ENCODE measurements around the gene KRT24. TPM values are rescaled to one million over a fixed set of nuclear protein-coding genes. Genes with fewer than 3 reads are reported as not detected.
A peak's percentile ranks its signal among the peaks of the same experiment; 100 is the strongest.

KRT24 gene
- total and polyA plus RNA-seq, 4 donors = 0.25 TPM; not detected in 3

DNA sequence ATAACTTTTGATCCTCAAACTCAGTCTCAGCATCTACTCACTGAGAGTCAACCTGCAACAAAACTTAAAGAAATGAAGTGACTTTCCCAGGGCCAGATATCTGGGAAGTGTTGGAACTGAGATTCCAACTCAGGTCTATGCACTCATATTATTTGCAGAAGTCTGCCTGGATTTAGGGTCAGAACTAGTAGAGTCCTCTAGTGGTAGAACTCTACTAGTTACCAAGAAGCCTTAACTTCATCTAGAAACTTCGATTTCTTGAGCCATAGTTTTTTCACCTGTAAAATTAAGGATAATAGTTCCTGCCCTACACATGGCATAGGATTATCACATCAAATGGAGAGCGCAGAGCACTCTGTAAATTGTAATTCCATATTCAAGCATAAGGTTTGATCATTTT lies 23.4 kb upstream of the KRT24 start:
- no peaks in the 10 kb centered on the region for H3K27me3 ChIP-seq (ENCODE audit: control insufficient read depth in 1 of 2, insufficient read depth in 2 of 2, low read length in 1 of 2)
- H3K27ac ChIP-seq (ENCODE audit: low read depth in 1 of 2, low read length in 2 of 2) = no peak overlapping the region
- 48 to 55% methylated on average over 2 of the region's 2 CpGs for WGBS, 2 donors
- no peak overlapping the region for H3K4me3 ChIP-seq (ENCODE audit: low read length in 2 of 2)
- H3K36me3 ChIP-seq (ENCODE audit: control insufficient read depth in 1 of 2, insufficient read depth in 2 of 2, low read length in 1 of 2) = no peaks in the 10 kb centered on the region
- intact Hi-C loops (cut with DNase I) = no loop called here
- no peak for DNase-seq
- no peaks in the 10 kb centered on the region for H3K9me3 ChIP-seq (ENCODE audit: control insufficient read depth, low read length)
- ATAC-seq (ENCODE audit: low FRiP score) = no peak
- H3K4me1 ChIP-seq (ENCODE audit: control insufficient read depth in 1 of 2, insufficient read depth in 2 of 2, low read length in 2 of 2) = no peaks in the 10 kb centered on the region

DNA sequence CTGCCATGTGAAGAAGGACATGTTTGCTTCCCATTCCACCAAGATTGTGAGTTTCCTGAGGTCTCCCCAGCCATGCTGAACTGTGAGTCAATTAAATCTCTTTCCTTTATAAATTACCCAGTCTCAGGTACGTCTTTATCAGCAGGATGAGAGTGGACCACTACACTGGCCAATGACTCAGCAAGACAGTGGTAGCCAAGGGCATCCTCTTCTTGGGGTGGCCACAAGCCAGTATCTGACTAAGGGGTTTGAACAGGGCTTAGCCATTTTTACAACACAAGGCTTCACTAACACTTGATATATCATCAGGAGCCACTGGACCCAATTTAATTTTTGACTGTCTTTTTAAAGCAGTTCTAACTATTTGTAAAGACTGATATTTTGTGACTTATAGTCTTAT lies 21.1 kb upstream of the KRT24 start:
- WGBS, 2 donors = 57 to 69% methylated on average over 1 of the region's 1 CpG
- H3K27ac ChIP-seq (ENCODE audit: low read depth in 1 of 2, low read length in 2 of 2) = no peak overlapping the region
- intact Hi-C loops (cut with DNase I) = no loop called here

DNA sequence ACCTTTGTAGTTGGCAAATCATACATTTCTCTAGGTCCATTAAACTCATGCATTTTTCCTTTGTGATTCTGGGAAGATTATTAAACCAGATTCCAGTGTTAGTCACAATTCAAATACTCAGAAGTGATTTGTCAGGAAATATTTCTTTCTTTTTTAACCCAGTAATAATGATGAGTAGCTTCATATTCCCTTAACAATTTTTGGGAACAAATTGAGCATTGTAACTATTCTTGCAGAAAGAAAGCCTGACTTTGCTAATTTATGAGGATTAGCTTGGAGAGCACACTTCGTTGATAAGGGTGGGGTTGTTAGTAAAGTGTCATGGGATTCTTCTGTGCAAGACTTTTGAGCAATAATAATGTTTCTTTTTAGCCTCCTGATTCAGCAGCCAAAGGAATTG lies 18.7 kb upstream of the KRT24 start:
- DNase-seq (no peak), ATAC-seq (ENCODE audit: low FRiP score) (peak; percentile 72)
- H3K4me1 ChIP-seq (ENCODE audit: control insufficient read depth in 1 of 2, insufficient read depth in 2 of 2, low read length in 2 of 2) = no peaks in the 10 kb centered on the region
- no peaks in the 10 kb centered on the region for H3K36me3 ChIP-seq (ENCODE audit: control insufficient read depth in 1 of 2, insufficient read depth in 2 of 2, low read length in 1 of 2)
- intact Hi-C loops (cut with DNase I) = no loop called here
- no peaks in the 10 kb centered on the region for H3K9me3 ChIP-seq (ENCODE audit: control insufficient read depth, low read length)
- WGBS, 2 donors = 62 to 76% methylated on average over 1 of the region's 1 CpG
- peaks cover 0 to 1% of the 10 kb centered on the region in 2 donors for H3K27me3 ChIP-seq (ENCODE audit: control insufficient read depth in 1 of 2, insufficient read depth in 2 of 2, low read length in 1 of 2)
- H3K27ac ChIP-seq (ENCODE audit: low read depth in 1 of 2, low read length in 2 of 2) = no peak overlapping the region
- no peak overlapping the region for H3K4me3 ChIP-seq (ENCODE audit: low read length in 2 of 2)

More for the DNA sequence above, 21.1 kb upstream of the KRT24 start:
- Histone ChIP-seq H3K27me3 (ENCODE audit: control insufficient read depth in 1 of 2, insufficient read depth in 2 of 2, low read length in 1 of 2) (peaks cover 0 to 1% of the 10 kb centered on the region in 2 donors), H3K9me3 (ENCODE audit: control insufficient read depth, low read length) (no peaks in the 10 kb centered on the region), H3K4me3 (ENCODE audit: low read length in 2 of 2) (no peak overlapping the region), H3K36me3 (ENCODE audit: control insufficient read depth in 1 of 2, insufficient read depth in 2 of 2, low read length in 1 of 2) (no peaks in the 10 kb centered on the region), H3K4me1 (ENCODE audit: control insufficient read depth in 1 of 2, insufficient read depth in 2 of 2, low read length in 2 of 2) (no peaks in the 10 kb centered on the region)
- DNase-seq (no peak), ATAC-seq (ENCODE audit: low FRiP score) (no peak)

DNA sequence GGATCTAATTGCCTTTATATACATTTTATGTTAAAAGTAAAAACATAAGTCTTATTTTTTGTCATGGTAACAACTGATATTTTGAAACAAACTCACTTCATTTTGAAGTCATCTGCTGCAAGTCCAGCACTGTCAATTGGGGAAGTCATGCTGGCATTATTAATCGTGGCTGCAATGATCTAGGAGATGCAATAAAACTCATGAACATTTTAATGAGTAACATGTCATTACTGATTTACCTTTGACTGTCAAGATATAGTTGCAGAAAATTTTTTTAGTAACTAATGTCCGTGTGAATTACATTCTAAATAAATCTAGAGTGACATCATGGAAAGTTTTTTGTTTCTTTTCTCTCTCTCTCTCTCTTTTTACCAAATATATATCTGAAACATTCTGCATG lies 17.3 kb upstream of the KRT24 start:
- H3K4me3 ChIP-seq (ENCODE audit: low read length in 2 of 2) = no peak overlapping the region
- no peak overlapping the region for H3K27ac ChIP-seq (ENCODE audit: low read depth in 1 of 2, low read length in 2 of 2)
- 44 to 49% methylated on average over 2 of the region's 2 CpGs for WGBS, 2 donors
- no peak for ATAC-seq (ENCODE audit: low FRiP score)
- H3K9me3 ChIP-seq (ENCODE audit: control insufficient read depth, low read length) = no peaks in the 10 kb centered on the region
- no peaks in the 10 kb centered on the region for H3K4me1 ChIP-seq (ENCODE audit: control insufficient read depth in 1 of 2, insufficient read depth in 2 of 2, low read length in 2 of 2)
- H3K27me3 ChIP-seq (ENCODE audit: control insufficient read depth in 1 of 2, insufficient read depth in 2 of 2, low read length in 1 of 2) = peaks cover 0 to 1% of the 10 kb centered on the region in 2 donors
- DNase-seq = no peak
- H3K36me3 ChIP-seq (ENCODE audit: control insufficient read depth in 1 of 2, insufficient read depth in 2 of 2, low read length in 1 of 2) = no peaks in the 10 kb centered on the region
- intact Hi-C loops (cut with DNase I) = no loop called here

DNA sequence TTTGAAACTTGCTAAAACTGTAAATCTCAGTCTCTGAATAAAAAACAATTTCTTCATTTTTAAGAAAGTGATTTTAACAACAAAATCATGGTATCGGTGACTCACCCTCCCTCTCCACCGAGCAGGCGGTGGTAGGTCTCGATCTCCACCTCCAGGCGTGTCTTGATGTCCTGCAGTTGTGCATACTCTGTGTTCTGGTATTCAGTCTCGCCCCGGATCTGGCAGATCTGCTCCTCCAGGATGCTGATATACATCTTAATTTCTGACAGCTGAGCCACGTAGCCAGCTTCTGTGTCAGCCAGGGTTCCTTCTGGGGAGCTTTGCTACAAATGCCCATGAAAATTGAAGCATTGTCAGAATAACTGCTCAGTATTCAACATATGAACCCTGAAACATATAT lies 15.4 kb upstream of the KRT24 start:
- WGBS, 2 donors = 49 to 62% methylated on average over 8 of the region's 8 CpGs
- no peak for ATAC-seq (ENCODE audit: low FRiP score)
- intact Hi-C loops (cut with DNase I) = loop anchor here in 1 of 2 donors (2.0 kb wide), 1 partner anchor 34 kb away; no protein-coding TSS in a partner anchor

DNA sequence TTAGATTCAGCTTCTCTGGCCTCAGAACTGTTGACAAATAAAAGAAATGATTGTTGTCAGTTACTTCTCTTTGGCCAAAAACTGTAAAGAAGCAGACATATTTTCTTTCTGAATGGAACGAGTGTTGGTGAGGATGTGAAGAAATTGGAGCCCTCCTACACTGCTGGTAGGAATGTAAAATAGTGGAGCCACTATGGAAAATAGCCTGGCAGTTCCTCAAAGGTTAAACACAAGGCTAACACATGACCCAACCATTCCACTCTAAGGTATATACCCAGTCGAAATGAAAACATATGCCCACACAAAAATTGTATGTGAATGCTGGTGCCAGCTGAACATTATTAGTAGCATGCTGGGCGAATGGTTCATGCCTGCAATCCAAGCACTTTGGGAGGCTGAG lies 14.2 kb upstream of the KRT24 start:
- H3K27me3 ChIP-seq (ENCODE audit: control insufficient read depth in 1 of 2, insufficient read depth in 2 of 2, low read length in 1 of 2) = peaks cover 0 to 1% of the 10 kb centered on the region in 2 donors
- H3K36me3 ChIP-seq (ENCODE audit: control insufficient read depth in 1 of 2, insufficient read depth in 2 of 2, low read length in 1 of 2) = no peaks in the 10 kb centered on the region
- intact Hi-C loops (cut with DNase I) = loop anchor here in 1 of 2 donors (2.0 kb wide), 1 partner anchor 33 kb away; no protein-coding TSS in a partner anchor
- DNase-seq (no peak), ATAC-seq (ENCODE audit: low FRiP score) (no peak)
- peaks cover 0 to 1% of the 10 kb centered on the region in 2 donors for H3K4me1 ChIP-seq (ENCODE audit: control insufficient read depth in 1 of 2, insufficient read depth in 2 of 2, low read length in 2 of 2)
- H3K4me3 ChIP-seq (ENCODE audit: low read length in 2 of 2) = no peak overlapping the region
- no peaks in the 10 kb centered on the region for H3K9me3 ChIP-seq (ENCODE audit: control insufficient read depth, low read length)
- WGBS, 2 donors = 48 to 55% methylated on average over 3 of the region's 3 CpGs
- H3K27ac ChIP-seq (ENCODE audit: low read depth in 1 of 2, low read length in 2 of 2) = no peak overlapping the region

More for the DNA sequence above, 15.4 kb upstream of the KRT24 start:
- H3K9me3 ChIP-seq (ENCODE audit: control insufficient read depth, low read length) = no peaks in the 10 kb centered on the region
- no peak for DNase-seq
- H3K27me3 ChIP-seq (ENCODE audit: control insufficient read depth in 1 of 2, insufficient read depth in 2 of 2, low read length in 1 of 2) = peaks cover 0 to 1% of the 10 kb centered on the region in 2 donors
- H3K4me1 ChIP-seq (ENCODE audit: control insufficient read depth in 1 of 2, insufficient read depth in 2 of 2, low read length in 2 of 2) = peaks cover 0 to 1% of the 10 kb centered on the region in 2 donors
- H3K27ac ChIP-seq (ENCODE audit: low read depth in 1 of 2, low read length in 2 of 2) = no peak overlapping the region
- H3K36me3 ChIP-seq (ENCODE audit: control insufficient read depth in 1 of 2, insufficient read depth in 2 of 2, low read length in 1 of 2) = no peaks in the 10 kb centered on the region
- no peak overlapping the region for H3K4me3 ChIP-seq (ENCODE audit: low read length in 2 of 2)

DNA sequence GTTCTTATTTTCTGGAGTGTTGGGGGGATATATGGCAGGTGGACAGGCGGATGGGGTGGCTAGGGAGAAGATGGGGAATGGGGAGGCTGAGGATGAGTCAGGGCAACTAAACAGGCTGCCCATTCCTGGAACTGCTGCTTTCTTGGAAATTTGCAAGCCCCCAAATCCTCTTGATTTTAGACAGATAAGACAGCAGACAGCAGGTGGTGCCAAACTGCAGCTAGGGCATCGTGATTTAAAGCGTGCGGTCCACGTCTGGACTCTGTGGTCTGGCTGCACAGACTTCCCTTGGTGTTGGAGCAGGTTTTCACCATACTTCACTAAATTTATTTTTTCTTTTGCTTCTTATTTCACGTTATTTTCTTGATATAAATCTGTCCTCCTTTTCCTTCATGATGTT lies 10.9 kb upstream of the KRT24 start:
- WGBS, 2 donors = 51 to 56% methylated on average over 6 of the region's 6 CpGs
- H3K9me3 ChIP-seq (ENCODE audit: control insufficient read depth, low read length) = no peaks in the 10 kb centered on the region
- intact Hi-C loops (cut with DNase I) = no loop called here
- no peaks in the 10 kb centered on the region for H3K27me3 ChIP-seq (ENCODE audit: control insufficient read depth in 1 of 2, insufficient read depth in 2 of 2, low read length in 1 of 2)
- no peak for DNase-seq
- H3K27ac ChIP-seq (ENCODE audit: low read depth in 1 of 2, low read length in 2 of 2) = no peak overlapping the region
- no peak for ATAC-seq (ENCODE audit: low FRiP score)
- peaks cover 0 to 1% of the 10 kb centered on the region in 2 donors for H3K4me1 ChIP-seq (ENCODE audit: control insufficient read depth in 1 of 2, insufficient read depth in 2 of 2, low read length in 2 of 2)
- H3K36me3 ChIP-seq (ENCODE audit: control insufficient read depth in 1 of 2, insufficient read depth in 2 of 2, low read length in 1 of 2) = no peaks in the 10 kb centered on the region
- no peak overlapping the region for H3K4me3 ChIP-seq (ENCODE audit: low read length in 2 of 2)

DNA sequence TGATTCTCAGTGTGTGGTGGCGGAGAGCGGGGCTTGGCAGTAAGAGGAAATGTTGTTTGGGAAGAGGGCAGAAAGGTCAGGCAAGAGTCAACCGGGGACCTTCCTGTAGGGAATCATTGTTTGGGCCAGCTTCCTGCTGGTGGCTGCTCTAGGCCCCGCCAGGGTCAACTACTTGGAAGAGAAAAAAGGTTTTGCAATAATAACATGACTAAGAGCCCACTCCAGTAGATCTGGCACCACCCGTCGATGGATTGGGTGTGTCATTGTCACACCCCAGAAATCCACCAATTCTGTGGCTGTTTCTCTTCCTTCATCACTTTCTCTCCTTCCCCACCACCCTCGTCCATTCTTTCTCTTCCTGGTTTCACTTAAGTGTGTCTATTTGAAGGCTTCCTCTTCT lies 4.2 kb upstream of the KRT24 start:
- 46% methylated on average over 7 of the region's 7 CpGs for WGBS, 2 donors
- Histone ChIP-seq H3K36me3 (ENCODE audit: control insufficient read depth in 1 of 2, insufficient read depth in 2 of 2, low read length in 1 of 2) (no peaks in the 10 kb centered on the region), H3K9me3 (ENCODE audit: control insufficient read depth, low read length) (no peaks in the 10 kb centered on the region), H3K4me1 (ENCODE audit: control insufficient read depth in 1 of 2, insufficient read depth in 2 of 2, low read length in 2 of 2) (no peaks in the 10 kb centered on the region), H3K4me3 (ENCODE audit: low read length in 2 of 2) (no peak overlapping the region), H3K27ac (ENCODE audit: low read depth in 1 of 2, low read length in 2 of 2) (no peak overlapping the region), H3K27me3 (ENCODE audit: control insufficient read depth in 1 of 2, insufficient read depth in 2 of 2, low read length in 1 of 2) (no peaks in the 10 kb centered on the region)
- DNase-seq (peak in 1 of 2 donors; percentile 53), ATAC-seq (ENCODE audit: low FRiP score) (peak; percentile 90)
- intact Hi-C loops (cut with DNase I) = no loop called here

DNA sequence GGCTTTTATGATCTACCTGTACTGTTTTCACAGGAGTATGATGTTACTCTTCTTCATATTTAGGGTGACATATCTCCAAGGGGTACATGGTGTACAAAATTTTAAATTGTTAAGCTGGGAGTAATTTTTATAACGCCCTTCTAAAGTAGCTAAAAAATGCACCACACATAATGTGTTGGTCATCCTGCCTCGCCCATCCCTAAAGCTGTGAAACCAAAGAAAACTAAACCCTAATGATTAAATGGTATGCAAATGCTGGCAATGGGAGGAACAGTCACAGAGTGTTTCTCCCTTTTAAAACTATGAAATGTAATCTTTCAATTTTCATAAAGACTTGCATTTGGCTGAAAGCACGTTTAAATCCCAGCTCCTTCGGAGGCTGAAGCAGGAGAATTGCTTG lies 2.0 kb upstream of the KRT24 start:
- DNase-seq (no peak), ATAC-seq (ENCODE audit: low FRiP score) (no peak)
- no peaks in the 10 kb centered on the region for H3K4me1 ChIP-seq (ENCODE audit: control insufficient read depth in 1 of 2, insufficient read depth in 2 of 2, low read length in 2 of 2)
- intact Hi-C loops (cut with DNase I) = no loop called here
- H3K4me3 ChIP-seq (ENCODE audit: low read length in 2 of 2) = no peak overlapping the region
- H3K9me3 ChIP-seq (ENCODE audit: control insufficient read depth, low read length) = no peaks in the 10 kb centered on the region
- WGBS, 2 donors = 60 to 63% methylated on average over 4 of the region's 4 CpGs
- no peaks in the 10 kb centered on the region for H3K36me3 ChIP-seq (ENCODE audit: control insufficient read depth in 1 of 2, insufficient read depth in 2 of 2, low read length in 1 of 2)
- H3K27me3 ChIP-seq (ENCODE audit: control insufficient read depth in 1 of 2, insufficient read depth in 2 of 2, low read length in 1 of 2) = no peaks in the 10 kb centered on the region
- H3K27ac ChIP-seq (ENCODE audit: low read depth in 1 of 2, low read length in 2 of 2) = no peak overlapping the region
